ENCODE data around the gene UTP14C.
"Not testable (repeated sequence)": the region's sequence is repeated elsewhere in the genome, so short reads cannot be mapped to it uniquely, and the experiment has no call there.

Gene UTP14C

GRCh38 chr13:52048516-52048915, 24.0 kb downstream of the UTP14C start:
- DNase-seq, result no peak

DNA sequence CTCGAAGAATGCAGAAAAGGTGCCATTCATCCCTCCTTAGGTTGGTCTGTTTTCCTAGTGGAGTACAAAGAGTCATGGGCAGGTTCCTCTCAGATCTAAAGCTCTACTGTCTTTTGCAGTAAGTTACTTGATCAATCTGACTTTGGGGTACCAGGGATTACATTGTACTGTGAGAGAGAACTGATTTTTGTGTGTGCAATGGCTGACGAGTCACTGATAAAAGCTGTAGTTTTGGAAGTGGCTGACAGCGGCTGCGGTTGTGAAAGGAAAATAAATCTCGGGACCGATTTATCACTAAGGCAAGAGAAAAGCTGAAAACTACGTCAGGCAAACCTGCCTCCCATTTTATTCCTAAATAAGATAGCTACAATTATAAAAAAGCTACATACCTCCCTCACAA, 26.9 kb downstream of the UTP14C start:
- DNase-seq, result no peak

GRCh38 chr13:52053460-52053859, 29.0 kb downstream of the UTP14C start:
- no peak for DNase-seq

- DNase-seq, result not testable (repeated sequence)
Observed at GRCh38 chr13:52061064-52061463, 36.6 kb downstream of the UTP14C start.

- DNase-seq, result no peak
Observed at GRCh38 chr13:52061587-52061986, 37.1 kb downstream of the UTP14C start.

GRCh38 chr13:52067237-52067636, 42.7 kb downstream of the UTP14C start:
- no peak for DNase-seq

DNA sequence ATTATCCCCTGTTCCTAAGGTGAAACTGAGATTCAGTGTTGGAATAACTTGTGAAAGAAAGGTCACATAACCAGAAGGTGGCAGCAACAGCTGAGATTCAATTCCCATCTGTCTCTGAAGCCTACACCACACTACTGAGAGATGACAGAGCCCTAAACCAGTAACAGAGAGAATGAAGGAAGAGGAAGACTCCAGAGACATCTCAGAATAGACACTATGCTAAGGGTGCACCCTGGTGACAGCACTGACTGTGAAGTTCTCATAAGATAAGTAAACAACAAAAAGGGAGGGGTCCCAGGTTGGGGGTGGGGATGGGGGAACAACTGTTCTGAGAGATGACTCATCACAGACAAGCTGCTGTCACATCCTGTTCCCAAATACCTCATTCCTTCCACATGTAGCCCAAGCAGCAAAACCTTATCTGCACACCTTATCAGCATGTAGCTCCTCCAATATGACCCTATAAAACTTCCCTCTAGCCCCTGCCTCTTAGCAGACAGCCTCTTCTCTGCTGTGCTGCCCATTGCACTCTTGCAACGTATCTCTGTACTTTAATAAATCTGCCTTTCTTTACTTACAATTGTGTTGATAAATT, 46.5 kb downstream of the UTP14C start:
- no peak for DNase-seq

Data from activated effector memory CD4-positive, alpha-beta T cell treated with Interleukin-2 at 50 U/mL for 16 hours (primary cell).